HCT116 (cell line): ENCODE results near the gene TSTD2. TPM values are rescaled to one million over a fixed set of nuclear protein-coding genes. Genes with fewer than 3 reads are reported as not detected.
"Not testable (repeated sequence)": the region's sequence is repeated elsewhere in the genome, so short reads cannot be mapped to it uniquely, and the experiment has no call there.

ENCODE experiments used
- ATAC-seq: fragments of 200-7000 bp; cut with Tn5 transposase; 2 replicates; pipeline ENCODE4 v1.9.1; 2020; ENCODE audit warnings: mild to moderate bottlenecking, moderate library complexity
- BruUV-seq: library from RNA; stranded (reverse); fragments of 400-500 nt; replicated peaks from 2 replicates; lab custom pipeline; 2021; lab: Mats Ljungman, UMichigan
- CTCF ChIA-PET: fragments of 300-600 bp; sonication (Branson Sonifier 250); formaldehyde crosslinking; loops from one replicate; lab custom pipeline; 2021; ENCODE audit warnings: antibody characterized with exemption; lab: Charles Lee
- POLR2A ChIA-PET: fragments of 300-600, 350-600 bp; sonication (Branson Sonifier 250); formaldehyde crosslinking; loops from one replicate; lab custom pipeline; 2021; ENCODE audit warnings: antibody characterized with exemption; lab: Charles Lee
- RAD21 ChIA-PET, 2 experiments: fragments of 300-600 bp; sonication (Branson Sonifier 250); formaldehyde crosslinking; loops; one replicate each; lab custom pipeline; 2023; ENCODE audit warnings: low total read pairs in 2 of 2; ENCODE audit not compliant: uncharacterized antibody in 2 of 2, unreplicated experiment in 2 of 2, low non-redundant PET in 1 of 2; lab: Charles Lee
- DNase-seq: peaks from one replicate; pipeline ENCODE4 v3.0.0-alpha.2; 2010; ENCODE audit warnings: low read depth, low spot score
- H2AFZ ChIP-seq: fragments of 200-600 bp; shearing (Covaris generic), sonication (generic); 2 replicates; pipeline ENCODE4 v1.6.1; 2017; ENCODE audit warnings: low read depth, mixed run types, mixed read lengths, antibody characterized with exemption, low read length; ENCODE audit not compliant: poor library complexity, severe bottlenecking
- H3K27ac ChIP-seq: 2 replicates; pipeline ENCODE4 v1.5.1; 2012; ENCODE audit warnings: low read depth, low read length
- H3K27me3 ChIP-seq: fragments of 200-600 bp; sonication (generic); 2 replicates; pipeline ENCODE4 v1.6.1; 2016; ENCODE audit warnings: mixed run types, low read length, mixed read lengths; ENCODE audit not compliant: insufficient read depth
- H3K36me3 ChIP-seq, 2 experiments: fragments of 200-500 bp in 1 of 2; fragments of 200-600 bp in 1 of 2; sonication (Bioruptor generic) in 1 of 2; sonication (generic) in 1 of 2; 2 replicates each; pipeline versions ENCODE4 v1.5.1 to v1.6.1; 2014 to 2016; ENCODE audit warnings: low read length in 2 of 2, inconsistent platforms in 1 of 2, mixed read lengths in 1 of 2, mixed run types in 1 of 2; ENCODE audit not compliant: insufficient read depth in 2 of 2, control insufficient read depth in 1 of 2
- H3K4me1 ChIP-seq, 2 experiments: fragments of 200-600 bp in 1 of 2; sonication (generic) in 1 of 2; 2 replicates each; pipeline versions ENCODE4 v1.5.1 to v1.6.1; 2012 to 2017; ENCODE audit warnings: low read length in 2 of 2, inconsistent platforms in 1 of 2, mild to moderate bottlenecking in 1 of 2, mixed read lengths in 1 of 2, mixed run types in 1 of 2, moderate library complexity in 1 of 2; ENCODE audit not compliant: insufficient read depth in 2 of 2, control insufficient read depth in 1 of 2
- H3K4me2 ChIP-seq: fragments of 200-600 bp; sonication (generic); 2 replicates; pipeline ENCODE4 v1.6.1; 2017; ENCODE audit warnings: mixed run types, low read length, mixed read lengths
- H3K4me3 ChIP-seq, 2 experiments: fragments of 200-600 bp in 1 of 2; sonication (generic) in 1 of 2; replicated peaks in 1 of 2; 2 replicates each; pipeline ENCODE4 v1.5.1; 2011 to 2016; ENCODE audit warnings: low read length in 2 of 2, control low read depth in 1 of 2, low read depth in 1 of 2, mild to moderate bottlenecking in 1 of 2, mixed read lengths in 1 of 2, mixed run types in 1 of 2
- H3K79me2 ChIP-seq: fragments of 200-600 bp; sonication (generic); 2 replicates; pipeline ENCODE4 v1.6.1; 2017; ENCODE audit warnings: mild to moderate bottlenecking, mixed run types, low read length, moderate library complexity, mixed read lengths; ENCODE audit not compliant: insufficient read depth
- H3K9ac ChIP-seq: fragments of 200-600 bp; sonication (generic); 2 replicates; pipeline ENCODE4 v1.6.1; 2016; ENCODE audit warnings: low read length, mixed read lengths
- H3K9me2 ChIP-seq: fragments of 200-600 bp; sonication (generic), shearing (Covaris generic); 2 replicates; pipeline ENCODE4 v1.6.1; 2017; ENCODE audit warnings: mixed run types, mild to moderate bottlenecking, moderate library complexity; ENCODE audit not compliant: insufficient read depth
- H3K9me3 ChIP-seq, 2 experiments: fragments of 200-500 bp in 1 of 2; fragments of 200-600 bp in 1 of 2; sonication (Bioruptor generic) in 1 of 2; sonication (generic) in 1 of 2; 2 replicates each; pipeline ENCODE4 v1.6.1; 2014 to 2017; ENCODE audit warnings: low read length in 2 of 2, mixed read lengths in 2 of 2, inconsistent platforms in 1 of 2, low read depth in 1 of 2, mild to moderate bottlenecking in 1 of 2, mixed run types in 1 of 2, moderate library complexity in 1 of 2; ENCODE audit not compliant: control insufficient read depth in 1 of 2, insufficient read depth in 1 of 2
- H4K20me1 ChIP-seq: fragments of 200-600 bp; sonication (generic), shearing (Covaris generic); 2 replicates; pipeline ENCODE4 v1.6.1; 2017; ENCODE audit warnings: mixed run types, mild to moderate bottlenecking, moderate library complexity; ENCODE audit not compliant: insufficient read depth
- ATF3 ChIP-seq: IDR thresholded peaks from 2 replicates; pipeline ENCODE4 v1.6.1; 2012
- EGR1 ChIP-seq: IDR thresholded peaks from 2 replicates; pipeline ENCODE4 v1.6.1; 2012; ENCODE audit warnings: low read depth
- EZH2phosphoT487 ChIP-seq: fragments of 200-600 bp; IDR thresholded peaks from 2 replicates; pipeline ENCODE4 v1.6.1; 2018; ENCODE audit warnings: antibody characterized with exemption, borderline replicate concordance
- JUND ChIP-seq: IDR thresholded peaks from 2 replicates; pipeline ENCODE4 v1.6.1; 2012
- MAX ChIP-seq: IDR thresholded peaks from 2 replicates; pipeline ENCODE4 v1.6.1; 2012
- POLR2AphosphoS5 ChIP-seq: IDR thresholded peaks from 2 replicates; pipeline ENCODE4 v1.6.1; 2011; ENCODE audit warnings: mild to moderate bottlenecking, low read depth, low read length, moderate library complexity
- RAD21 ChIP-seq: IDR thresholded peaks from 2 replicates; pipeline ENCODE4 v1.6.1; 2012; ENCODE audit warnings: low read depth, mild to moderate bottlenecking
- REST ChIP-seq: IDR thresholded peaks from 2 replicates; pipeline ENCODE4 v1.6.1; 2012; ENCODE audit warnings: low read depth
- SIN3A ChIP-seq: IDR thresholded peaks from 2 replicates; pipeline ENCODE4 v1.6.1; 2012; ENCODE audit warnings: low read depth
- SP1 ChIP-seq: IDR thresholded peaks from 2 replicates; pipeline ENCODE4 v1.6.1; 2012; ENCODE audit warnings: low read depth
- SRF ChIP-seq: IDR thresholded peaks from 2 replicates; pipeline ENCODE4 v1.6.1; 2012; ENCODE audit warnings: low read depth
- TCF7L2 ChIP-seq: IDR thresholded peaks from 2 replicates; pipeline ENCODE4 v1.7.0; 2011; ENCODE audit warnings: borderline replicate concordance, inconsistent platforms; ENCODE audit not compliant: insufficient read depth, insufficient read length; ENCODE audit errors: extremely low read depth
- ZBTB33 ChIP-seq: IDR thresholded peaks from 2 replicates; pipeline ENCODE4 v1.6.1; 2011; ENCODE audit warnings: mild to moderate bottlenecking, low read length, moderate library complexity; ENCODE audit not compliant: insufficient replicate concordance; ENCODE audit errors: extremely low read depth
- intact Hi-C: fragments of 100-400 bp; cut with micrococcal nuclease; formaldehyde crosslinking; loops from 2 replicates; pipeline ENCODE4 v1.10.0; 2022
- total RNA-seq: library from RNA; stranded (reverse); gene quantifications from one replicate; pipeline ENCODE4 v1.2.1, GENCODE V29; 2021; ENCODE audit not compliant: unreplicated experiment

TSTD2 gene
- total RNA-seq, 1 experiment from 2014 or later, result 16.0 TPM

GRCh38 chr9:97574101-97574571 is 59.0 kb downstream of the TSTD2 start:
- peaks cover 3 to 26% of the 10 kb centered on the region in 2 experiments; a peak in 3 of 4 replicates for H3K4me1 ChIP-seq
- H3K9me3 ChIP-seq, RAD21 ChIA-PET, H3K36me3 ChIP-seq, intact Hi-C loops, DNase-seq, H2AFZ ChIP-seq, H3K4me3 ChIP-seq, H4K20me1 ChIP-seq, H3K27ac ChIP-seq, H3K79me2 ChIP-seq, H3K9ac ChIP-seq, ATAC-seq, H3K27me3 ChIP-seq, CTCF ChIA-PET, H3K9me2 ChIP-seq, BruUV-seq: not testable (repeated sequence)
- POLR2A ChIA-PET, result interaction anchor here (1.5 kb wide), 1 partner anchor 13 kb away, joined by 3 read pairs; no protein-coding TSS in a partner anchor
- peak overlapping the region; percentile 47; the same call in 1 of the 2 replicates for H3K4me2 ChIP-seq

- no peak overlapping the region for H3K9ac ChIP-seq
- peaks cover 3 to 26% of the 10 kb centered on the region in 2 experiments; a peak in 3 of 4 replicates for H3K4me1 ChIP-seq
- H3K9me2 ChIP-seq, result no peaks in the 10 kb centered on the region
- no peaks in the 10 kb centered on the region for H3K27me3 ChIP-seq
- no peaks in the 10 kb centered on the region for H3K9me3 ChIP-seq
- no peak overlapping the region for H2AFZ ChIP-seq
- RAD21 ChIA-PET, result no interaction called here
- peak overlapping the region in 1 of 2 experiments; percentile 18; a peak in 1 of 4 replicates for H3K4me3 ChIP-seq
- ATAC-seq (peak; percentile 67), DNase-seq (peak; percentile 29)
- CTCF ChIA-PET, result no interaction called here
- no peaks in the 10 kb centered on the region for H4K20me1 ChIP-seq
- H3K27ac ChIP-seq, result peak overlapping the region; percentile 38; the same call in 1 of the 2 replicates
- no peaks in the 10 kb centered on the region for H3K79me2 ChIP-seq
- no peaks in the 10 kb centered on the region for H3K36me3 ChIP-seq
- POLR2A ChIA-PET, result interaction anchor here (1.5 kb wide), 1 partner anchor 12 kb away, joined by 3 read pairs; no protein-coding TSS in a partner anchor
- H3K4me2 ChIP-seq, result peak overlapping the region; percentile 47
- intact Hi-C loops, result no loop called here
- no TSS peak for BruUV-seq
- TF ChIP-seq EZH2phosphoT487, result no peak
- no peak for TF ChIP-seq ZBTB33
- TF ChIP-seq REST, result no peak
- peak; percentile 25 for TF ChIP-seq TCF7L2
- TF ChIP-seq ATF3, result no peak
- TF ChIP-seq MAX, result no peak
- TF ChIP-seq SRF, result 0 out of 2 replicates have a peak, but pooled peaks have one; percentile 33
- peak; percentile 46; the same call in 1 of the 2 replicates for TF ChIP-seq EGR1
- TF ChIP-seq JUND, result peak; percentile 69
- TF ChIP-seq SP1, result peak; percentile 31; the same call in 1 of the 2 replicates
- TF ChIP-seq SIN3A, result no peak
- no peak for TF ChIP-seq POLR2AphosphoS5
- TF ChIP-seq RAD21, result no peak
These were observed 59.6 kb downstream of the TSTD2 start for GRCh38 chr9:97573482-97574073.
